Prostate gland (tissue), 2 donors: Measurements from ENCODE around the gene GNS. TPM values are rescaled to one million over a fixed set of nuclear protein-coding genes. Genes with fewer than 3 reads are reported as not detected.

Experiments
- DNase-seq: peaks from one replicate; pipeline ENCODE4 v3.0.0-alpha.2; 2019; ENCODE audit warnings: low spot score
- H3K27ac ChIP-seq, 2 donors: fragments of 200-600 bp; sonication (generic); 2 replicates each; pipeline ENCODE4 v1.5.1; 2017 to 2019
- H3K27me3 ChIP-seq: fragments of 200-600 bp; sonication (generic); replicated peaks from 2 replicates; pipeline ENCODE4 v1.5.1; 2019; ENCODE audit not compliant: insufficient read depth
- H3K36me3 ChIP-seq, 2 donors: fragments of 200-600 bp; sonication (generic); 1 replicate in 1 of 2; 2 replicates in 1 of 2; pipeline versions ENCODE4 v1.5.1 to v1.8.1; 2017 to 2019
- H3K4me1 ChIP-seq: fragments of 200-600 bp; sonication (generic); replicated peaks from 2 replicates; pipeline ENCODE4 v1.5.1; 2019
- H3K4me3 ChIP-seq, 2 donors: fragments of 200-600 bp; sonication (generic); 2 replicates each; pipeline ENCODE4 v1.5.1; 2017 to 2019
- H3K9me3 ChIP-seq: fragments of 200-600 bp; sonication (generic); 2 replicates; pipeline ENCODE4 v1.5.1; 2017
- POLR2A ChIP-seq: fragments of 450-650 bp; IDR thresholded peaks from one replicate; pipeline ENCODE4 v1.6.1; 2016; ENCODE audit warnings: antibody characterized with exemption, mild to moderate bottlenecking
- POLR2AphosphoS5 ChIP-seq: sonication (generic); formaldehyde crosslinking; IDR thresholded peaks from one replicate; pipeline ENCODE4 v1.6.1; 2017; ENCODE audit warnings: antibody characterized with exemption
- WGBS: methylation state at CpG from one replicate; pipeline ENCODE4 v1.1.5; 2018; 5-methylcytosine and 5-hydroxymethylcytosine counted together
- intact Hi-C: fragments of 100-400 bp; cut with DNase I; formaldehyde crosslinking; loops from one replicate; pipeline ENCODE4 v1.14.2; 2022
- total RNA-seq, 2 donors: library from RNA; depleted of rRNA; stranded (reverse); fragments of >200 nt; gene quantifications; one replicate each; pipeline ENCODE4 v1.1.0, GENCODE V29; 2016
- TF ChIP-seq, protein P1 (sequence below), 4 experiments: fragments of 200-600 bp in 2 of 4; fragments of 450-650 bp in 2 of 4; sonication (generic) in 2 of 4; IDR thresholded peaks; 1 replicate in 3 of 4; 2 replicates in 1 of 4; pipeline ENCODE4 v1.5.1; 2016 to 2019; ENCODE audit warnings: antibody characterized with exemption in 4 of 4, mild to moderate bottlenecking in 2 of 4, moderate library complexity in 2 of 4

The GNS gene
- total RNA-seq, 2 donors from 2014 or later, result 77.7 to 98.7 TPM

DNA sequence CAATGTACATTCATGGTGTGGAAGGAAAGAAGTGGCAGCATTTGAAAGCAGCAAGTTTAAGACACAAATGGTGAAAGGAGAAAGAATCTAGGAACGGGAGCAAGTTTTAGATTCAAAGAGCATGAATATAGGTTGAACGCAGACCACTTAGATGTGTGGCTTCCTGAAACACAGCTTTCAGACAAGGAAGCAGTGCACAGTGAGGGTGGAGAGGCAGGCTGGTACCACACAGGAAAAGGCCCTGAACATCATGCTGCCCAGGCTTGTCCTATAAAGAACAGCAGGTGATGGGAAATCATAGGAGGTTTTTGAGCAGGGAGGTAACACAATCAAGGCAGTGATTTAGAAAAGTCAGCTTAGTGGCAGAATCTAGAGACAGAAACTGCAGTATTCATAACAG lies 35.6 kb downstream of the GNS start:
- 85% methylated on average over 2 of the region's 2 CpGs for WGBS
- Histone ChIP-seq H3K4me1 (no peaks in the 10 kb centered on the region), H3K4me3 (no peak overlapping the region), H3K9me3 (no peaks in the 10 kb centered on the region), H3K36me3 (peaks cover 0 to 9% of the 10 kb centered on the region in 2 donors), H3K27me3 (no peaks in the 10 kb centered on the region), H3K27ac (no peak overlapping the region)
- TF ChIP-seq POLR2A (no peak), POLR2AphosphoS5 (no peak)
- TF ChIP-seq, protein P1, sequence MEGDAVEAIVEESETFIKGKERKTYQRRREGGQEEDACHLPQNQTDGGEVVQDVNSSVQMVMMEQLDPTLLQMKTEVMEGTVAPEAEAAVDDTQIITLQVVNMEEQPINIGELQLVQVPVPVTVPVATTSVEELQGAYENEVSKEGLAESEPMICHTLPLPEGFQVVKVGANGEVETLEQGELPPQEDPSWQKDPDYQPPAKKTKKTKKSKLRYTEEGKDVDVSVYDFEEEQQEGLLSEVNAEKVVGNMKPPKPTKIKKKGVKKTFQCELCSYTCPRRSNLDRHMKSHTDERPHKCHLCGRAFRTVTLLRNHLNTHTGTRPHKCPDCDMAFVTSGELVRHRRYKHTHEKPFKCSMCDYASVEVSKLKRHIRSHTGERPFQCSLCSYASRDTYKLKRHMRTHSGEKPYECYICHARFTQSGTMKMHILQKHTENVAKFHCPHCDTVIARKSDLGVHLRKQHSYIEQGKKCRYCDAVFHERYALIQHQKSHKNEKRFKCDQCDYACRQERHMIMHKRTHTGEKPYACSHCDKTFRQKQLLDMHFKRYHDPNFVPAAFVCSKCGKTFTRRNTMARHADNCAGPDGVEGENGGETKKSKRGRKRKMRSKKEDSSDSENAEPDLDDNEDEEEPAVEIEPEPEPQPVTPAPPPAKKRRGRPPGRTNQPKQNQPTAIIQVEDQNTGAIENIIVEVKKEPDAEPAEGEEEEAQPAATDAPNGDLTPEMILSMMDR (IDR thresholded peaks at IDR 0.05), result no peak
- intact Hi-C loops, result no loop called here
- no peak for DNase-seq

DNA sequence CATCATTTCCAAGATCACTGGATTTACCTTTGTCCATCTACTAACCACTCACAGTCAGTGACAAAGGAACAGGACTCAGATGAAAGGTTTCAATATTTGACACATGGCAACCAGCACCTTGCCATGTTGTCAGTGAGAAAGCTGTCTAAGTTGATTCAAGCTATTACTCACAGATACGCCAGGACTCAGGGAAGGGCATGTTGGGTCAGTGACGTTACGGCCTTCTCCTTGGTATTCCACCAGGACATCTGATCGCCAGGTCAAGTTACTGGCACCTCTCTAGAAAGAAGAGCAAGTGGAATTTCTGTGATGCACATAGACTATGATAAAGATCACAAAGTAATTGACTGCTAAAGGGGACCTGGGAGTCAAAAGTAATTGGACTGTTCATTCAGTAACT lies 36.4 kb downstream of the GNS start:
- TF ChIP-seq POLR2A, result no peak
- TF ChIP-seq, protein P1 (IDR thresholded peaks at IDR 0.05), result no peak
- TF ChIP-seq POLR2AphosphoS5, result no peak
- no peaks in the 10 kb centered on the region for H3K9me3 ChIP-seq
- DNase-seq, result no peak
- intact Hi-C loops, result no loop called here
- 82% methylated on average over 4 of the region's 4 CpGs for WGBS
- H3K36me3 ChIP-seq, result peaks cover 0 to 9% of the 10 kb centered on the region in 2 donors
- no peaks in the 10 kb centered on the region for H3K27me3 ChIP-seq
- no peak overlapping the region for H3K4me3 ChIP-seq
- no peak overlapping the region for H3K27ac ChIP-seq
- H3K4me1 ChIP-seq, result no peaks in the 10 kb centered on the region

DNA sequence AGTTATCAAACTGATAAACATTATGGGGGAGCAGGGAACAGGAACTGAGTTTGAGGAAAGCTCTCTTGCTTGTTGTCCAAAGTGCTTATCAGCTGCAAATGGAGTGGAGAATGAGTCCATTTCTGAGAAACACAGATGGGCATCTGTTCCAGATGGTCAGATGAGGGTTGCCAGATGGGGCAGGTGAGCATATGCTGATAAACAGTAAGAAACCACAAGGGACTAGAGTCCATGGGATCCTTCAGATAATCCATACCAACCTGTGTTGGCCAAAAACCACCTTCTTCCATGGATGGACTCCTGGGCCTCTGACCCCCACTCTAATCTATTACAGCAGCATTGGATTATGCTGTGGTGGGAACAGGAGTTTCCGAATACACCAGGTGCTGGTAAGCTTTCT lies 38.3 kb downstream of the GNS start:
- DNase-seq, result no peak
- Histone ChIP-seq H3K4me1 (no peaks in the 10 kb centered on the region), H3K27me3 (no peaks in the 10 kb centered on the region), H3K36me3 (peaks cover 0 to 9% of the 10 kb centered on the region in 2 donors), H3K9me3 (no peaks in the 10 kb centered on the region), H3K27ac (no peak overlapping the region), H3K4me3 (no peak overlapping the region)
- WGBS, result 91% methylated on average over 1 of the region's 1 CpG
- TF ChIP-seq POLR2A (no peak), POLR2AphosphoS5 (no peak)
- TF ChIP-seq, protein P1 (IDR thresholded peaks at IDR 0.05), result no peak
- intact Hi-C loops, result no loop called here

DNA sequence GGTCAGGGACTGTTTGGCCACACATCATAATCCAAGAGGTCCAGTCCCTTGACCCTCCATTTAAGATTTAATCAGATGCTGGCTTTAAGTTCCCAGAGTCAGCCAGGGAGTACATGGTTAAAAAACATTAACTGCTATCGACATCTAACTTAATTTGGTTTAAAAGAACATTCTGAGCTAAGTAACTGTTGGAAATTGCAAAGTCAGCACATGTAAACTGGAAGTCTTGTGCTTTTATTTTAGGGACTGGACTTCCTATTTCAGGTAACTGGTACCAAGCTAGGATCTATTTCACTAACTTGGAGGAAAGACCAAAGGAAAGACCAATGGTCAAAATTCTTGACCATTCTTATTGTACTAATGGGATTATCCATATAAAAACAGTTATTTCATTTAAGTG lies 40.6 kb downstream of the GNS start:
- Histone ChIP-seq H3K27me3 (no peaks in the 10 kb centered on the region), H3K9me3 (no peaks in the 10 kb centered on the region), H3K27ac (no peak overlapping the region), H3K4me3 (no peak overlapping the region), H3K4me1 (no peaks in the 10 kb centered on the region), H3K36me3 (peaks cover 0 to 9% of the 10 kb centered on the region in 2 donors)
- intact Hi-C loops, result no loop called here
- 72% methylated on average over 1 of the region's 1 CpG for WGBS
- DNase-seq, result no peak
- TF ChIP-seq POLR2AphosphoS5 (no peak), POLR2A (no peak)
- TF ChIP-seq, protein P1 (IDR thresholded peaks at IDR 0.05), result no peak

DNA sequence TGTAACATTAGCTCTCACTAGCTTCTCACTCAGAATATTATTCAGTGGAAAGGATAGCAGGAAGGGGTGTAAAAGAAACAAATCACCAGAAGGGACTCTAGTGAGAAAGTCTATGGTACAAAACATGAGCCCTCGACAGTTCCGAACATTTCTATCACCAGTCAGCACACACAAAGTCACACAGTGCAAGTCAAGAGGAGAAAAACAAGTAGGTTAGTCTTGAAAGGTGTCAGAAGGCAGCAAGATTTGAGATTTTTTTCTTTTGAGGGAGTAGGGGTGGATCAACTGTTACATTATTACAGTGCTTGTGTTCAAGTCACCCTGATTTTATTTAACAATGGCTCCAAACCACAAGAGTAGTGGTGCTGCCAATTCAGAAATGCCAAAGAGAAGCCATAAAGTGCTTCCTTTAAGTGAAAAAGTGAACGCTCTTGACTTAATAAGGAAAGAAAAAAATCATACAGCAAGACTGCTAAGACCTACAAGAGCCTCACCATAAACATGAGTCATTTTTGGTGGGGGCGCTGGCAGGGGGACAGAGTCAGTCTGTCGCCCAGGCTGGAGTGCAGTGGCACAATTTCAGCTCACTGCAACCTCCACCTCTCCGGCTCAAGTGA lies 42.3 kb downstream of the GNS start:
- H3K36me3 ChIP-seq, result peaks cover 0 to 3% of the 10 kb centered on the region in 2 donors

More for the DNA sequence above, 42.3 kb downstream of the GNS start:
- no peaks in the 10 kb centered on the region for H3K4me1 ChIP-seq
- WGBS, result 82% methylated on average over 6 of the region's 6 CpGs
- H3K27me3 ChIP-seq, result no peaks in the 10 kb centered on the region
- intact Hi-C loops, result no loop called here
- TF ChIP-seq, protein P1 (IDR thresholded peaks at IDR 0.05), result no peak
- TF ChIP-seq POLR2A (no peak), POLR2AphosphoS5 (no peak)
- H3K27ac ChIP-seq, result no peak overlapping the region
- no peaks in the 10 kb centered on the region for H3K9me3 ChIP-seq
- DNase-seq, result no peak
- no peak overlapping the region for H3K4me3 ChIP-seq
